K562 (cell line): ENCODE data around the gene SPNS1.

Source experiments
- BDP1 ChIP-seq: IDR thresholded peaks from 3 replicates; pipeline ENCODE4 v1.6.1; 2011; ENCODE audit not compliant: insufficient read length, insufficient read depth
- CTCF ChIP-seq, 3 experiments: IDR thresholded peaks in 2 of 3; conservative IDR thresholded peaks in 1 of 3; 2 replicates each; pipeline ENCODE4 v1.5.1; 2011 to 2012; ENCODE audit warnings: low read length in 3 of 3, mild to moderate bottlenecking in 3 of 3, control low read depth in 2 of 3, improper control_type of control experiment in 1 of 3, inconsistent platforms in 1 of 3, low read depth in 1 of 3, mixed read lengths in 1 of 3, moderate library complexity in 1 of 3; ENCODE audit not compliant: insufficient read depth in 2 of 3
- EHMT2 ChIP-seq: fragments of 450-650 bp; IDR thresholded peaks from 2 replicates; pipeline ENCODE4 v1.6.1; 2018; ENCODE audit warnings: antibody characterized with exemption
- ZNF175 ChIP-seq: fragments of 200-800 bp; sonication (Bioruptor generic); IDR thresholded peaks from 2 replicates; pipeline ENCODE4 v1.6.1; 2016; ENCODE audit warnings: low read depth, mild to moderate bottlenecking, missing genetic modification characterization, missing compliant biosample characterization
- ZZZ3 ChIP-seq: fragments of 450-650 bp; IDR thresholded peaks from 2 replicates; pipeline ENCODE4 v1.6.1; 2016; ENCODE audit warnings: antibody characterized with exemption, mild to moderate bottlenecking, moderate library complexity

GRCh38 chr16:29011851-29012250 is 37.3 kb downstream of the SPNS1 start:
- TF ChIP-seq ZNF175 (no peak), EHMT2 (no peak), ZZZ3 (no peak), CTCF (IDR thresholded peaks at IDR 0.05 in 2 of 3, conservative IDR thresholded peaks at IDR 0.05 in 1 of 3; ENCODE audit: insufficient read depth in 2 of 3, low read depth in 1 of 3, low read length in 3 of 3) (no peak), BDP1 (no peak)
